Suprapubic skin (tissue), 4 donors: Measurements from ENCODE around the gene NR3C2.

Experiments used
- EP300 ChIP-seq: sonication (generic); formaldehyde crosslinking; IDR thresholded peaks from one replicate; pipeline ENCODE4 v1.6.1; 2017; ENCODE audit warnings: antibody characterized with exemption
- POLR2A ChIP-seq, 2 donors: fragments of 450-650 bp; IDR thresholded peaks; one replicate each; pipeline ENCODE4 v1.6.1; 2017; ENCODE audit warnings: antibody characterized with exemption in 2 of 2, mild to moderate bottlenecking in 2 of 2, moderate library complexity in 2 of 2
- POLR2AphosphoS5 ChIP-seq, 3 donors: sonication (generic); formaldehyde crosslinking; IDR thresholded peaks; one replicate each; pipeline ENCODE4 v1.6.1; 2017; ENCODE audit warnings: antibody characterized with exemption in 3 of 3
- TF ChIP-seq, protein P1 (sequence below), 2 donors: fragments of 200-600 bp in 1 of 2; fragments of 450-650 bp in 1 of 2; sonication (generic) in 1 of 2; IDR thresholded peaks; one replicate each; pipeline ENCODE4 v1.5.1; 2016 to 2019; ENCODE audit warnings: antibody characterized with exemption in 2 of 2, mild to moderate bottlenecking in 1 of 2, moderate library complexity in 1 of 2

DNA sequence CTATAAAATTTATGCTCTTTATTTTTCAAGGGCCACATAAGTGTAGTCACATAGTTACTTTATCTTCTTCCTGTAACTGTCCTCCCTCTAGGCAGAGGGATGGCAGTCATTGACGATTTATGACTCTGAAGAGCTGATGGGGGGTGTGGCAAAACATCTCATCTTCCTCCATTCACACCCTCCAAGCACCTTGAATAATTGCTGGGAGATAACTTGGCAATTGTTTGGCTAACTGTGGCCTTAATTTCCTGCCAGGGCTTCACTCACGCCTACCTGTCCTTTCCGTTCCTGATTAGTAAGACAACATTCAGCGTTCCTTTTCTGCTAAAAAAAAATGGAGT lies 381.1 kb downstream of the NR3C2 start:
- TF ChIP-seq POLR2A (IDR thresholded peaks at IDR 0.05) (no peak), POLR2AphosphoS5 (IDR thresholded peaks at IDR 0.05) (no peak), EP300 (no peak)
- TF ChIP-seq, protein P1, sequence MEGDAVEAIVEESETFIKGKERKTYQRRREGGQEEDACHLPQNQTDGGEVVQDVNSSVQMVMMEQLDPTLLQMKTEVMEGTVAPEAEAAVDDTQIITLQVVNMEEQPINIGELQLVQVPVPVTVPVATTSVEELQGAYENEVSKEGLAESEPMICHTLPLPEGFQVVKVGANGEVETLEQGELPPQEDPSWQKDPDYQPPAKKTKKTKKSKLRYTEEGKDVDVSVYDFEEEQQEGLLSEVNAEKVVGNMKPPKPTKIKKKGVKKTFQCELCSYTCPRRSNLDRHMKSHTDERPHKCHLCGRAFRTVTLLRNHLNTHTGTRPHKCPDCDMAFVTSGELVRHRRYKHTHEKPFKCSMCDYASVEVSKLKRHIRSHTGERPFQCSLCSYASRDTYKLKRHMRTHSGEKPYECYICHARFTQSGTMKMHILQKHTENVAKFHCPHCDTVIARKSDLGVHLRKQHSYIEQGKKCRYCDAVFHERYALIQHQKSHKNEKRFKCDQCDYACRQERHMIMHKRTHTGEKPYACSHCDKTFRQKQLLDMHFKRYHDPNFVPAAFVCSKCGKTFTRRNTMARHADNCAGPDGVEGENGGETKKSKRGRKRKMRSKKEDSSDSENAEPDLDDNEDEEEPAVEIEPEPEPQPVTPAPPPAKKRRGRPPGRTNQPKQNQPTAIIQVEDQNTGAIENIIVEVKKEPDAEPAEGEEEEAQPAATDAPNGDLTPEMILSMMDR (IDR thresholded peaks at IDR 0.05) = no peak
